Kidney (tissue), 14 donors: ENCODE results near the gene IMMP2L. TPM values are rescaled to one million over a fixed set of nuclear protein-coding genes. Genes with fewer than 3 reads are reported as not detected.

Experiments
- DNase-seq, 5 donors: peaks; one replicate each; pipeline ENCODE4 v3.0.0-alpha.2; 2013 to 2020
- FAIRE-seq: peaks from 2 replicates; lab custom pipeline; 2012; peaks lifted over from hg19 to GRCh38; lab: Jason Lieb, UNC
- H3K27ac ChIP-seq, 2 donors: one replicate each; pipeline ENCODE4 v1.7.0; 2013; ENCODE audit warnings: low read depth in 2 of 2, low read length in 2 of 2, inconsistent platforms in 1 of 2
- H3K27me3 ChIP-seq: one replicate; pipeline ENCODE4 v1.7.1; 2013; ENCODE audit warnings: low read length, inconsistent platforms; ENCODE audit not compliant: control insufficient read depth, insufficient read depth
- H3K36me3 ChIP-seq, 3 donors: one replicate each; pipeline versions ENCODE4 v1.7.0 to v1.7.1; 2013; ENCODE audit warnings: low read length in 3 of 3, control low read depth in 1 of 3, inconsistent platforms in 1 of 3; ENCODE audit not compliant: insufficient read depth in 3 of 3, control insufficient read depth in 2 of 3
- H3K4me1 ChIP-seq, 3 donors: one replicate each; pipeline versions ENCODE4 v1.7.0 to v1.7.1; 2013; ENCODE audit warnings: low read length in 3 of 3, inconsistent platforms in 1 of 3, low read depth in 1 of 3; ENCODE audit not compliant: control insufficient read depth in 2 of 3, insufficient read depth in 2 of 3
- H3K4me3 ChIP-seq, 3 donors: one replicate each; pipeline versions ENCODE4 v1.7.0 to v1.8.1; 2013; ENCODE audit warnings: low read length in 3 of 3, control low read depth in 1 of 3, inconsistent platforms in 1 of 3
- H3K9ac ChIP-seq, 3 donors: one replicate each; pipeline versions ENCODE4 v1.7.0 to v1.7.1; 2013; ENCODE audit warnings: low read length in 3 of 3, control low read depth in 1 of 3, inconsistent platforms in 1 of 3
- H3K9me3 ChIP-seq, 3 donors: one replicate each; pipeline versions ENCODE4 v1.7.0 to v1.7.1; 2013; ENCODE audit warnings: low read length in 3 of 3, control low read depth in 1 of 3, inconsistent platforms in 1 of 3; ENCODE audit not compliant: control insufficient read depth in 2 of 3, insufficient read depth in 1 of 3
- intact Hi-C: fragments of 100-400 bp; cut with DNase I; formaldehyde crosslinking; loops from one replicate; pipeline ENCODE4 v1.11.1; 2022
- polyA plus RNA-seq: library from polyadenylated mRNA; stranded (reverse); fragments of 350-450 nt; fragmentation: Illumina TruSeq; extraction: RNeasy Lipid Tissue Mini Kit (QIAGEN cat#74804); gene quantifications from one replicate; pipeline ENCODE4 v1.2.3, GENCODE V29; 2014; ENCODE audit warnings: low read depth, low replicate concordance; ENCODE audit not compliant: insufficient read depth
- total RNA-seq: library from RNA; stranded (reverse); fragmentation: NEBNext Ultra II Directional; extraction: Animal tissue kit (Norgen Biotek cat#: 25700); gene quantifications from one replicate; pipeline ENCODE4 v1.2.1, GENCODE V29; 2021
- TF ChIP-seq, protein P1 (sequence below): IDR thresholded peaks from 3 replicates; pipeline ENCODE4 v1.5.1; 2012; ENCODE audit warnings: mild to moderate bottlenecking, moderate library complexity, borderline replicate concordance; ENCODE audit not compliant: insufficient read depth; ENCODE audit errors: extremely low read depth
- donor health status: control.
- donor health status: control.
- donor health status: control.
- donor health status: control.
- donor health status: control.
- donor health status: DM: yes; HTN: yes; CAD: no.
- donor health status: Normal renal cell carcinoma (clear cell type).

IMMP2L gene
- total and polyA plus RNA-seq, 2 donors from 2014 or later = 46.4 to 52.1 TPM

DNA sequence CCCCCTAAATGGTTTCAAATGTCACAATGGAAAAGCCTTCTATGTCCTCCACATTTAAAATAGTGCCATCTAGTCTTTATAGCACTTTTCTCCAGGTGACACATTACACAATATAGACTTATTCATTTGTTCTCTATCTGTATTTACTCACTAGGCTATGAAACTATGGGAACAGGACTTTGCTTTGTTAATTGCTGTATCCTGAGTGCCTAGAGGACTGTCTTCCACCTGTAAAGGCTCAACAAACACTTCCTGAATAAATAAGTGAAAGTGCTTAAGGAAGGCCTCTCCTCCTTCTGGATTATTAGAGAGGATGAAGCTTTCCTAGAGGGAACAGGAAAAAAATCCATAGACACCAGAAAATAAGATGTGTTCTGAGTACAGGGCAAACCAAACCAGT, 868.9 kb downstream of the IMMP2L start:
- Histone ChIP-seq H3K9ac (no peak overlapping the region), H3K36me3 (no peaks in the 10 kb centered on the region), H3K9me3 (peaks cover 0 to 4% (median 0%) of the 10 kb centered on the region in 3 donors), H3K27me3 (no peaks in the 10 kb centered on the region), H3K4me1 (no peaks in the 10 kb centered on the region), H3K4me3 (no peak overlapping the region), H3K27ac (no peak overlapping the region)
- FAIRE-seq = no peak
- intact Hi-C loops = no loop called here
- DNase-seq = no peak
- TF ChIP-seq, protein P1, sequence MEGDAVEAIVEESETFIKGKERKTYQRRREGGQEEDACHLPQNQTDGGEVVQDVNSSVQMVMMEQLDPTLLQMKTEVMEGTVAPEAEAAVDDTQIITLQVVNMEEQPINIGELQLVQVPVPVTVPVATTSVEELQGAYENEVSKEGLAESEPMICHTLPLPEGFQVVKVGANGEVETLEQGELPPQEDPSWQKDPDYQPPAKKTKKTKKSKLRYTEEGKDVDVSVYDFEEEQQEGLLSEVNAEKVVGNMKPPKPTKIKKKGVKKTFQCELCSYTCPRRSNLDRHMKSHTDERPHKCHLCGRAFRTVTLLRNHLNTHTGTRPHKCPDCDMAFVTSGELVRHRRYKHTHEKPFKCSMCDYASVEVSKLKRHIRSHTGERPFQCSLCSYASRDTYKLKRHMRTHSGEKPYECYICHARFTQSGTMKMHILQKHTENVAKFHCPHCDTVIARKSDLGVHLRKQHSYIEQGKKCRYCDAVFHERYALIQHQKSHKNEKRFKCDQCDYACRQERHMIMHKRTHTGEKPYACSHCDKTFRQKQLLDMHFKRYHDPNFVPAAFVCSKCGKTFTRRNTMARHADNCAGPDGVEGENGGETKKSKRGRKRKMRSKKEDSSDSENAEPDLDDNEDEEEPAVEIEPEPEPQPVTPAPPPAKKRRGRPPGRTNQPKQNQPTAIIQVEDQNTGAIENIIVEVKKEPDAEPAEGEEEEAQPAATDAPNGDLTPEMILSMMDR = no peak

DNA sequence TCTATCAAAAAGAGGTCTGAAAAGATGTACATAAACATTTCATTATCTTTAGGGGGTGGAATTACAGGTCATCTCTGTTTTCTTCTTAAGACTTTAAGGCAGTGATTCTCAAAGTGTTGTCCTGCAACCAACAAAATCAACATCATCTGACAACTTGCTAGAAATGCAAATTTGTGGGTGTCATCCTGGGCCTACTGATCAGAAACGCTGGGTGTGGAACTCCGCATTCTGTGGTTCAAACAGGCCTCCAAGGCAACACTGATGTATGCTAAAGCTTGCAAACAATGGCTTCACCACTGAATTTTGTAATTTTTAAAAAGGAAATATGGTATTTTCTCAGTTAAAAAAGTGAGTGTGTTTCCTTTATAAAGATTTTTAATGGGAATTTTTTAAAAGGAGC, 873.4 kb downstream of the IMMP2L start:
- FAIRE-seq = no peak
- Histone ChIP-seq H3K9ac (no peak overlapping the region), H3K4me1 (no peaks in the 10 kb centered on the region), H3K36me3 (no peaks in the 10 kb centered on the region), H3K27me3 (no peaks in the 10 kb centered on the region), H3K9me3 (peaks cover 0 to 4% (median 0%) of the 10 kb centered on the region in 3 donors), H3K4me3 (no peak overlapping the region), H3K27ac (no peak overlapping the region)
- TF ChIP-seq, protein P1 = no peak
- no peak for DNase-seq
- intact Hi-C loops = no loop called here

DNA sequence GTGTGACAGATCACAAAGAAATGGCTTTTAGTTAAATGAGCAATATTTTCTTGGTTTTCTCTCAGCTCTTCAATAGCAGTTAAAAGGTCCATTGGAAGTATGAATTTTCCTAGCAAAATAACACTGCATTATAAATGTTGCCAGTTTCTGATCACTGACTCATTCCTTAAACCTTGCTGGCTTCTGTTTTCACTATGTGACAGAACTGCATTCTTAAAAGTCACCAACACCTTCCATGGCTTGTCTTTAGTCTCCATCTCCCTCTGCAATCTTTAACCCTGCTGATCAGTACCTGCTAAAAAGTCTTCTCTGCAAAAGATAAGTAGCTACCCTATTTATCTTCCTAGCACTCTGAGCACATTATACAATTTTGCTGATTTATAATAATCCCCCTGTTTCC, 876.4 kb downstream of the IMMP2L start:
- Histone ChIP-seq H3K4me1 (no peaks in the 10 kb centered on the region), H3K36me3 (no peaks in the 10 kb centered on the region), H3K9ac (no peak overlapping the region), H3K27me3 (no peaks in the 10 kb centered on the region), H3K4me3 (no peak overlapping the region), H3K9me3 (no peaks in the 10 kb centered on the region), H3K27ac (no peak overlapping the region)
- FAIRE-seq (no peak), DNase-seq (no peak)
- intact Hi-C loops = no loop called here
- TF ChIP-seq, protein P1 = no peak

DNA sequence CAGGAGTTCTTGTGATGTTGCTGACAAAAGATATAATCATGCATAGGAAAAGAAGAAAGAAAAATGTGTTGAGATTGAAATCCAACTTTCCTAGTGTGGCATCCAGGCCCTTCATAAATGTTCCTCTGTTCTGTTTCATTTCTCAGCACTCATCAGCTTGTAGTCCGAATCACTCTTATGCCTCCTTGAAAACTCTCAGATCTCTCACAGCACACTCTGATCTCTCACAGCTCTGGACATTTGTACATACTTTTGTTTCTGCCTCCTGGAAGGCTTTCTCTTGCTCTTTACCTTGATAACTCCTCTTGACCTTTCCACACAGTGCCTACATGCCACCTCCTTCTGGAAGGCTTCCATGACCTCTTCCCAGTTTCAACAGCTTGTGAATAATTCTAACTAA, 880.4 kb downstream of the IMMP2L start:
- H3K4me3 ChIP-seq = no peak overlapping the region
- intact Hi-C loops = no loop called here
- TF ChIP-seq, protein P1 = no peak
- H3K9me3 ChIP-seq = no peaks in the 10 kb centered on the region
- no peaks in the 10 kb centered on the region for H3K27me3 ChIP-seq
- H3K36me3 ChIP-seq = no peaks in the 10 kb centered on the region
- DNase-seq (no peak), FAIRE-seq (no peak)
- no peak overlapping the region for H3K27ac ChIP-seq
- no peaks in the 10 kb centered on the region for H3K4me1 ChIP-seq
- H3K9ac ChIP-seq = no peak overlapping the region
